ENCODE measurements around the gene ODF2L. TPM values are rescaled to one million over a fixed set of nuclear protein-coding genes. Genes with fewer than 3 reads are reported as not detected.

Gene ODF2L
- total and polyA plus RNA-seq, 9 of the 15 experiments (the other 6 are each of a cell fraction or from before 2014, with no cell fraction given), result 2.2 to 6.0 (median 4.7) TPM

DNA sequence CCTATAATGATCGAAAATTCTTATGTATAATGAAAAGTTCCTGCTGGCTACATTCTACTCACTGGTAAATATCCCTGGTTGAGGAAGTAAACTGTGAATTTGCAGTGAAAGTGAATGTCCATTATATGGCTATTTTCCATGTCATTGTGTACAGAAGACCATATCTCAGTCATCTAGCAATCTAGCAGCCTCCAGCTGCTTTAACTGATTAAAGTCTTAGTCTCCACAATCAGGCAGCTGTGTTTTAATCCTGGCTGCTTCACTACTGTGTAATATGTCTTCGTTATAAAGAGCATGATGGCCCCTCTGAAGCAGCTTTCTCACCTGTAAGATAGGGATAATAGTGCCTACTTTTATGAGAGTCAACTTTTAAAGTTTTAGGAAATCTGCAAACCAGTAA, 39.2 kb upstream of the ODF2L start (continued):
- TF ChIP-seq, protein P1, sequence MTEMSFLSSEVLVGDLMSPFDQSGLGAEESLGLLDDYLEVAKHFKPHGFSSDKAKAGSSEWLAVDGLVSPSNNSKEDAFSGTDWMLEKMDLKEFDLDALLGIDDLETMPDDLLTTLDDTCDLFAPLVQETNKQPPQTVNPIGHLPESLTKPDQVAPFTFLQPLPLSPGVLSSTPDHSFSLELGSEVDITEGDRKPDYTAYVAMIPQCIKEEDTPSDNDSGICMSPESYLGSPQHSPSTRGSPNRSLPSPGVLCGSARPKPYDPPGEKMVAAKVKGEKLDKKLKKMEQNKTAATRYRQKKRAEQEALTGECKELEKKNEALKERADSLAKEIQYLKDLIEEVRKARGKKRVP (CRISPR knock-in tag; IDR thresholded peaks at IDR 0.05), result 0 out of 2 replicates have a peak, but pooled peaks have one; percentile 12
- TF ChIP-seq HEY1 (CRISPR knock-in tag; IDR thresholded peaks at IDR 0.05; ENCODE audit: borderline replicate concordance), result no peak
- 0 out of 4 replicates have a peak, but pooled peaks of 1 of the 2 experiments have one; percentile 15 for TF ChIP-seq TBL1XR1 (IDR thresholded peaks at IDR 0.05; ENCODE audit: low read length in 2 of 2)
- no peak for TF ChIP-seq ZEB2 (IDR thresholded peaks at IDR 0.05)
- TF ChIP-seq MTF1 (CRISPR knock-in tag; IDR thresholded peaks at IDR 0.05; ENCODE audit: borderline replicate concordance), result no peak
- peak; percentile 56 for TF ChIP-seq CCNT2 (IDR thresholded peaks at IDR 0.05; ENCODE audit: borderline replicate concordance, extremely low read depth, insufficient read length, low read depth, low read length)
- no peak for TF ChIP-seq HNRNPL (IDR thresholded peaks at IDR 0.05; ENCODE audit: low read depth, low read length)
- TF ChIP-seq GABPA (tag; conservative IDR thresholded peaks at IDR 0.05; ENCODE audit: low read depth), result no peak
- TF ChIP-seq MCM3 (IDR thresholded peaks at IDR 0.05), result no peak
- TF ChIP-seq STAT5A (IDR thresholded peaks at IDR 0.05; ENCODE audit: borderline replicate concordance, low read length), result no peak
- 0 out of 2 replicates have a peak, but pooled peaks have one; percentile 12 for TF ChIP-seq NFIC (IDR thresholded peaks at IDR 0.05)
- TF ChIP-seq, protein P2, sequence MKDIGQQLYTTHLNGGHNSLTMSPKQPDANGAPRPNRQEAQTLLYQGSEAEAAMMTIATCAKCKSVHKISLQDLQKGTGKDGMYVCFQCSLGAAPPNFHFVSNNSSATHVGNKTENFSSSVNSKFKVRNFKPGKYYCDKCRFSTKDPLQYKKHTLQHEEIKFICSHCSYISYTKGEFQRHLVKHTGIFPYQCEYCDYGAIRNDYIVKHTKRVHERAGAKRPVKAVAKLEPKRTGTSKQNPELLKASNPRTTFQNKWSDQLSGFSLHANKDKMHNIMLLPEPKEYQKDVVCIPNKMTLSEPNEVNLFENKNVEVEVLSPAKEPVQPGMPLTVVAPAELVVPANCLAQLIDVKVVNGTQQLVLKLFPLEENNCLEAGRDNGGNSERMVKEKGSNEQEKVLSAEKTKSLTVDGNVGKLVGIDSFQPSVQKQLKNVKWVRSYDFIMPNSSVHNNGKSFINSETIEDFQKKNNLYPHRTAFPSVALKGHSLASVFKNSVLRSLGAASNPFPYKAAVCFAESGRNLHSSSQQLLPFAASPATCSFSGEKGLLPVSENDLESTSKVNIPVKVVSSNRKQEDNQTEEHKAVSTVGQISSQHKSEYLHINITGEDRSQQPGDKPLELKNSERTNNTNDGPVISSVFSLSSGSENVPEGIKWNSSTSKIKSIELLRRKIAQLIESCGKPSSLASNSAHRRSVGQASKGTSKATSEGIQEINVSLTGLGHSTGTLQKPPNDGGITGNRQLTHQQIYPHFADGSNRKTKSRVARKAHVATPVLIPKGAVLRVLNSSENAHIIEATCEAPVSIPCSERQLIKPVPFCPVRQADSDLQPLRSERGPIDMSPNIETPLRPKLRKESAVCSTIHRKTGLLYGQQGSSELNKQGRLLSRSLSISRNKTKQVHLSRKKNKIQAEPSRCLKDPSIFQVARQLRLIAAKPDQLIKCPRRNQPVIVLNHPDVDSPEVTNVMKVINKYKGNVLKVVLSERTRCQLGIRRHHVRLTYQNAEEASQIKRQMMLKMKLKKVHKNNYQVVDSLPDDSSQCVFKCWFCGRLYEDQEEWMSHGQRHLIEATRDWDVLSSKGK (CRISPR knock-in tag; IDR thresholded peaks at IDR 0.05), result no peak
- no peak for TF ChIP-seq ZNF75A (CRISPR knock-in tag; IDR thresholded peaks at IDR 0.05)
- no peak for TF ChIP-seq EWSR1 (IDR thresholded peaks at IDR 0.05; ENCODE audit: borderline replicate concordance, low read depth, partially characterized antibody)
- no peak for TF ChIP-seq ZSCAN32 (CRISPR knock-in tag; IDR thresholded peaks at IDR 0.05)
- TF ChIP-seq EP300 (IDR thresholded peaks at IDR 0.05; ENCODE audit: low read length), result peak; percentile 77
- TF ChIP-seq, protein P3, sequence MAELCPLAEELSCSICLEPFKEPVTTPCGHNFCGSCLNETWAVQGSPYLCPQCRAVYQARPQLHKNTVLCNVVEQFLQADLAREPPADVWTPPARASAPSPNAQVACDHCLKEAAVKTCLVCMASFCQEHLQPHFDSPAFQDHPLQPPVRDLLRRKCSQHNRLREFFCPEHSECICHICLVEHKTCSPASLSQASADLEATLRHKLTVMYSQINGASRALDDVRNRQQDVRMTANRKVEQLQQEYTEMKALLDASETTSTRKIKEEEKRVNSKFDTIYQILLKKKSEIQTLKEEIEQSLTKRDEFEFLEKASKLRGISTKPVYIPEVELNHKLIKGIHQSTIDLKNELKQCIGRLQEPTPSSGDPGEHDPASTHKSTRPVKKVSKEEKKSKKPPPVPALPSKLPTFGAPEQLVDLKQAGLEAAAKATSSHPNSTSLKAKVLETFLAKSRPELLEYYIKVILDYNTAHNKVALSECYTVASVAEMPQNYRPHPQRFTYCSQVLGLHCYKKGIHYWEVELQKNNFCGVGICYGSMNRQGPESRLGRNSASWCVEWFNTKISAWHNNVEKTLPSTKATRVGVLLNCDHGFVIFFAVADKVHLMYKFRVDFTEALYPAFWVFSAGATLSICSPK (IDR thresholded peaks at IDR 0.05; ENCODE audit: borderline replicate concordance), result no peak
- TF ChIP-seq BCL6 (CRISPR knock-in tag; IDR thresholded peaks at IDR 0.05), result no peak
- TF ChIP-seq SREBF2 (CRISPR knock-in tag; IDR thresholded peaks at IDR 0.05), result no peak
- no peak for TF ChIP-seq ZNF143 (CRISPR knock-in tag; IDR thresholded peaks at IDR 0.05)
- TF ChIP-seq, protein P4, sequence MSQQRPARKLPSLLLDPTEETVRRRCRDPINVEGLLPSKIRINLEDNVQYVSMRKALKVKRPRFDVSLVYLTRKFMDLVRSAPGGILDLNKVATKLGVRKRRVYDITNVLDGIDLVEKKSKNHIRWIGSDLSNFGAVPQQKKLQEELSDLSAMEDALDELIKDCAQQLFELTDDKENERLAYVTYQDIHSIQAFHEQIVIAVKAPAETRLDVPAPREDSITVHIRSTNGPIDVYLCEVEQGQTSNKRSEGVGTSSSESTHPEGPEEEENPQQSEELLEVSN (IDR thresholded peaks at IDR 0.05; ENCODE audit: borderline replicate concordance in 1 of 2, extremely low read depth in 1 of 2, insufficient read depth in 1 of 2, insufficient read length in 1 of 2, low read depth in 1 of 2, low read length in 1 of 2, poor library complexity in 1 of 2, severe bottlenecking in 1 of 2), result no peak
- no peak for TF ChIP-seq MCM7 (IDR thresholded peaks at IDR 0.05)
- TF ChIP-seq SAFB (IDR thresholded peaks at IDR 0.05; ENCODE audit: borderline replicate concordance, low read depth, low read length), result no peak
- TF ChIP-seq BRD4 (IDR thresholded peaks at IDR 0.05), result no peak
